GM21529 (cell line): Measurements from ENCODE around the gene GDPD5.

Source experiments
- ATAC-seq: cut with Tn5 transposase; IDR thresholded peaks from one replicate; pipeline ENCODE4 v1.9.1; 2021; ENCODE audit not compliant: unreplicated experiment

Gene GDPD5

GRCh38 chr11:75516886-75517285 lies 8.9 kb downstream of the GDPD5 start:
- ATAC-seq = no peak

DNA sequence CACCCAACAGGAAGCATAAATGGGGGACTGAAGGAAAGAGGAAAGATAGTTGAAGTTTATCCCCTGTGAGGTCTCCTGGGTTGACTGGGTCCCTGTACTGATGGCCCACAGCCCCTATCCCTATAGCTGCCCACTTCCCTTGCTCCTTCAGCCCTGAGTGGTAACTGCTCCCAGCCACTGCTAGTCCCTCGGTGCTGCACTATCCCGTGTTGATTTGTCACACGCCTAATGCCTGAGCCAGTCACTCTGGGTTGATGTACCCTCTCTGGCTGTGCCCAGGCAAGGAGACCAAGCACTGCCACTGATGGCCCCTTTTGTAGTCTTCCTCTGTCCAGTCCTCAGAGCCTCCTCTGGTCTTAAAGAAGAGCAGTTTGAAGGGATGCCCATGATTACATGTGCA lies 9.6 kb downstream of the GDPD5 start:
- ATAC-seq = no peak

GRCh38 chr11:75514596-75514995 lies 11.1 kb downstream of the GDPD5 start:
- ATAC-seq = no peak

- ATAC-seq = no peak
These were observed 12.5 kb downstream of the GDPD5 start for GRCh38 chr11:75513250-75513649.

DNA sequence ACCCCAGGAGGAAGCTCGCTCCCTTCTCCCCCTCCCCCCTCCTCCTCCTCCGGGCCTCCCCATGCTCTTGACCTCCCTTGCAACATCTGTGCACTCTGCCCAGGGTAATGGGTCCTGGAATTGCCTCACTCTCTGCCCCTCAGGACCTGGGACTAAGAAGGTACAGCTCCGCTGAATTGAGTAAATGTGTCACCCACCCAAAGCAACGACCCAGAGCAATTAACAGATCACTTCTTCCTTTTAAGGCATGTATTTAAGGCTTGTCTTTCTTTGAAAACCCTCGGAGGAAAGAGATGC lies 15.1 kb downstream of the GDPD5 start:
- ATAC-seq = no peak

DNA sequence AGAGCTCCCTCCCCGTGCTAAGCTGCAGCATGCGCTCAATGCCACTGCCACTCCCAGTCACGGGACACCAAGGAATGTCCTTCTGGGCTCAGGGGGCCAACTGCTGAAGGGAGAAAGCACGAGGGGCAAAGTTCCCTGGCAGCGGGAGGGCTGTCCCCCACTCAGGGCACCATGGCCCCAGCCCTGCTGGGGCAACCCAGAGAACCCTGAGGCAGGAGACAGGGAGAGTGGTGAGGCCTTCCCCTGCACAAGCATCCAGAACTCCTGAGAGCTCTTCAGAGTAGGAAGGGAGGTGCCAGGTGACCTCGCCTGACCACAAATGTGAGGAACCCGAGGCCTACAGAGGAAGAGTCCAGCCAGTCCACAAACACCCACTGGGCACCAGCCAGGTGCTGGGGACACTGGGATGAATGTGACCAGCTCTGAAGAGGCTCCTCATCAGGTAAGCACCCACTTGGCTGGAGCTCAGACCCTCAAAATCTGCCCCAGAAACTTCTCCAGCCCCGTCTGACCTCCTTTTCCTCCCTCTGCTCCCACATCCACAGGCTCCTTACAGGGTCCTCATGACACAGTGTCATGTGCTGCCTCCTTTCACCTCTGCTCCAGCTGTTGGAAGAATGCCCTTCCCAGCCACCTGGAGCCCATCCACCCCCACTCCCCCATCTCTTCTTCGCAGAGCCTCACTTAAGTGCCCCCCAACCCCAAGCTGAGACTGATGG lies 15.6 kb downstream of the GDPD5 start:
- ATAC-seq = no peak

GRCh38 chr11:75509020-75509720 lies 16.6 kb downstream of the GDPD5 start:
- ATAC-seq = no peak

DNA sequence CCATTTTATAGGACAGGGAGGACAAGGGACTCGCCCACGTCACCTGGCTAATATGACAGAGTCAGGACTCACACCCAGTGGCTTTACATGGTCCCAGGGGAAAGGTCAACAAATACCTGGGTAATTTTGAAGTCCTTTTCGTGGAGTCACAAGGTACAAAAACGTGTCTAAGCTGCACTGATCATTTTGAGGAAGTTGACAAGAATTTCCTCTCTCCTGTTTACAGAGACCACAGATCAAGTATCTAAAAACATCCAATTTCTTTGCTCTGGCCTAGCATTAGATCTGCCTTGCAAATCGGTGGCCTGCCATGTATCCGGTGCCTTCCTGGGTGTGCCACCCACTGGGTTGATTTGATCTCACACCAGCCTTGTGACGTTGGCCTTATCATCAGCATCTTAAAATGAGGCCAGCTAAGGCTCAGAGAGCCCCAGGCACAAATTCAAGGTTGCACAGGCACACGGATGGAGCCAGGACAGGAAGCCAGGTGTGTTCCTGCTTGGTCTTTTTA lies 17.6 kb downstream of the GDPD5 start:
- ATAC-seq = no peak

- ATAC-seq = no peak
These were observed 18.2 kb downstream of the GDPD5 start for GRCh38 chr11:75507571-75507970.

DNA sequence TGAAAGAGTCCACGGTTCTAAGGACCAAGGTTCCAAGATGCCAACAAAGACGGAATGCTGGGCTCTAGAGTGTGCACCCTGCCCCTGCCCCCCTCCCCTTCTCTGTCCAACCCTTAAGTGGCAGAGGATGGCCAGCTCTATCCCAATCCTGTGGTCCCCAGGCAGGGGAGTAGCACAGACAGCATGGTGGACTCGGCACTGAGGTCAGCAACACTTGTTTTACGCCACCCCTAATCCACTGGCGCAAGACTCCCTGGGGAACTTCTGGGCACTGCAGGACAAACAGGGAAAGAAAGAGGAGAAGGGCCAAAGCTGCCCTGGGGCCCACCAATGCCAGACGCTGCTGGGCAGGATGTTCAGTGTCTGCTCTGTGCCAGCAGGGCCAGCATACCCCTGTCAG lies 18.9 kb downstream of the GDPD5 start:
- no peak for ATAC-seq

DNA sequence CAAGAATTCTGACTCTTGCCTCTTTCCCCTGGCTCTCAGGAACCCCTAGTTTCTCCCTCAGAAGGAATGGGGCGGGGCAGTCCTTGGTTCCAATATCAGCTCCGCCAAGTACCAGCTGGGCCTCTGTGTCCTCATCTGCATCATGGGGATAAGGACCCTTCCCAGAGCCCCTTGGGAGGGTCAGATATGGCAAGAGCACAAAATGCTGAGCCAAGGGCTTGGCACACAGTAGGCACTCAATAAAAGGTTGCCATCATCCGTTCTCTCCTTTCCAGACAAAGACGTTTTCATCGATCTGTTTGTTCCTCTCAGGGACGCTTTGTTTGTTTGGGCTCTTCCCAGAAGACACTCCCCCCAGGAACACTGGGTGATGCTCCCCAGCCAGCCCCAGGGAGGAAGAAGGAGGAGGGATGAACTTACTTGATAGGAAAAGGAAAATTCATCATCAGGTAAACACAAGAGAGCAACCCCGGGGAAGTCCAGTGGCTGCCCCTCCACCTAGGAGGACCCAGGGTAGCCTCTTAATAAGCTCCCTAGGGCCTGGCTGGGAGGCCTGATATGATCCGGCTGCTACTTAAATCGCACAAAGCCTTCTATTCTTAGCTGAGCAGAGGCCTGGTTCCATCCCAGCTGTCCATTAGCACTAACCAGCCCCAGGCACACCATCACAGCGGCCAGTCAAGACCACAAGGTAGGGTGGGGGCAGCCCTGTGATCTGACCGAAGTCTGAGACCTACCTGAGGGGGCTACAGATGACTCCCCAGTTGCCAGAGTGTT lies 19.6 kb downstream of the GDPD5 start:
- ATAC-seq = no peak

GRCh38 chr11:75504501-75504900 lies 21.2 kb downstream of the GDPD5 start:
- ATAC-seq = no peak

- ATAC-seq = no peak
These were observed 22.1 kb downstream of the GDPD5 start for GRCh38 chr11:75503531-75504099.

- no peak for ATAC-seq
These were observed 23.6 kb downstream of the GDPD5 start for GRCh38 chr11:75502138-75502537.

- ATAC-seq = no peak
These were observed 25.0 kb downstream of the GDPD5 start for GRCh38 chr11:75500742-75501141.

DNA sequence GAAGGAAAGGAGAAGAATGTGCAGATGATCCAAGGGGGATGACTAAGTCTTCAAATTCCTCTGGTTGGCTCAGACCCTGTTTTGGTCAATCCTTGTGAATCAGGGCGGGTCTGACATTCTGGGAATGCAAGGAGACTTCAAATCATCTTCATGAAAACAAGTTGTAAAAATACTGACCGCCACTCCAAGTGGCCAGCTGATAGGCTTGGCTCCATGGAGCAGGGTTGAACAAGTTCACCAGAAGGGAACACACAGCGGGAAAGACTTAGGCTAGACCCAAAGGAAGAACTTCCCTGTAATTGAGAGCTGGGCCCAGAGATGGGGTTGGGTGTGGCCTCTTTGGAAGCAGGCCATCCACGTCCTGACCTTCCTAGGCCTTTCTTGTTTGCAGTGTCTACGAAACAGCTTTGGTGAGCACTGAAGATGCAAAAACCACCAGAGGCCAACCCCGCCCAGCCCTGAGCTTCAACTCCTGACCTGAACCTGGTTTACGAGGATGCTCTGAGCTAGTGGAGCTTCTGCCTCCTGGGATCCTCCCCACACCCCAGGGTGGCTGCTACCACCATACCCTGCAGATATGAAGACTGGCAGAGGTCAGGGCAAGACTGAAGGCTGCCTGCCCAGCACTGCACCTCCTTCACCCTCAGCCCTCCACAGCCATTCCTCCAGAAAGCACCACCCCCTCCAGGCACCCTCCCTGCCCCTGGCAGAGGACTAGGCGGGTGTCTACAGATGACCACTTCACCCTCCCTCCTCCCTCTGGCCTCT lies 26.1 kb downstream of the GDPD5 start:
- ATAC-seq = no peak

- no peak for ATAC-seq
These were observed 27.0 kb downstream of the GDPD5 start for GRCh38 chr11:75498556-75499255.

DNA sequence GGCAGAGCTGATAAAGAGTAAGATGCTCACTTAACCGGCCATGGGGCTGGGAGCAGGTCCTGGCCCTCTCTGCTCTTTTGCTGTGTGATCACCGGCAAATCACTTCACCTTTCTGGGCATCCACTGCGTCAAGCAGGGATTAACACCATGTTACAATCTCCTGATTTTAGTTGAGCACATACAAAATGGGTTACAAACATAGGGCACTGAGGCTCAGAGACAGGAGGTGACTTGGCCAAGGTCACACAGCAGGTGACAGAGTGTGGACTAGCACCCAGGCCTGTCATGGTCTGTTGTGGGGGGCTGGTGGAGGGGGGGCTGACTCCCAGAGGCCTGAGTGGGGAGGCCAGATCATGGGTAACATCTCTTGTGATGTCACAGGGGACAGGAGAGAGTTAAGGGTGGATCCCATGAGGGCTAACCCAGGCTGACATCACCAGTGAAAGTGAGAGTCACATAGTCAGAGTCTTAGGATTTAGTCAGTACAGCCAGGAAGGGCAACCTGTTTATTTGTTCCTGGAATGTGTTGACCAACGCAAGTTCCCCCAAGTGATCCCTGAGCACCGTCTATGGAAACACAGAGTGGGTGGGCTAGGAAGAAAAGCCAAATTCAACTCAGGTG lies 27.8 kb downstream of the GDPD5 start:
- ATAC-seq = no peak

DNA sequence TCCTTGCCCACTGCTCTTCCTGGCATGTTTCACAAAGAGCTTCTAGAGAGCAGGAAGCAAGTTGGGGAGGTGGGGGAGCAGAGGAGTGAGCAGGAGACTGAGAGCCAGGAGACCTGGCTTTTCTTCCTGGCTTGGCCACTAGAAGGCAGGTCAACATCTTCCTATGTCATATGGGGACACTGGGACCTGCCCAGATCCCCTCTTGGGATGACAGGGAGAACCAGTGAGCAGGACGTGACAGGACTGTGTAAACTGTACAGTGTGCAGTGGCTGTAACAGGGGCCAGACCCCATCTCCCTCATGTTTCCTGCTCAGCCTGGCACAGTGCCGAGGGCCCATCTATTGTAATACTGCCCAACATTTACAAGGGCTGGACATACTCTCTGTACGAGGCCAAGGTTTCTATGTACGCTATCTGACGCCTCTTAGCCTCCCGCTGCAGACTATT lies 29.4 kb downstream of the GDPD5 start:
- no peak for ATAC-seq
